Activated CD8-positive, alpha-beta memory T cell treated with anti-CD3 and anti-CD28 coated beads, Interleukin-2, amount 10 ng/mL, durations not matched to agents 7 days and 5 days (primary cell): ENCODE measurements around the gene BCLAF1. TPM values are rescaled to one million over a fixed set of nuclear protein-coding genes. Genes with fewer than 3 reads are reported as not detected.

ENCODE experiments used
- ATAC-seq: fragments of 150-1000 bp; cut with Tn5 transposase; one replicate; pipeline ENCODE4 v1.10.0; 2021; ENCODE audit warnings: moderate library complexity
- CTCF ChIA-PET: fragments of 350-600 bp; sonication (Branson Sonifier 250); formaldehyde crosslinking; loops from one replicate; lab custom pipeline; 2021; ENCODE audit warnings: antibody characterized with exemption; lab: Charles Lee
- DNase-seq: peaks from one replicate; pipeline ENCODE4 v3.0.0-alpha.2; 2020
- H3K27ac Mint-ChIP-seq: one replicate; pipeline ENCODE4 v1.8.0; 2021; ENCODE audit warnings: mild to moderate bottlenecking, mixed read lengths
- H3K27me3 Mint-ChIP-seq: one replicate; pipeline ENCODE4 v1.8.0; 2021; ENCODE audit warnings: mixed read lengths
- H3K36me3 Mint-ChIP-seq: one replicate; pipeline ENCODE4 v1.8.0; 2021; ENCODE audit warnings: mild to moderate bottlenecking, mixed read lengths
- H3K4me1 Mint-ChIP-seq: one replicate; pipeline ENCODE4 v1.8.0; 2021; ENCODE audit warnings: mixed read lengths
- H3K4me3 Mint-ChIP-seq: one replicate; pipeline ENCODE4 v1.8.0; 2021; ENCODE audit warnings: mild to moderate bottlenecking, moderate library complexity, mixed read lengths
- H3K9me3 Mint-ChIP-seq: one replicate; pipeline ENCODE4 v1.8.0; 2022; ENCODE audit warnings: low read depth, mixed read lengths
- total RNA-seq, 2 experiments: library from RNA; stranded (reverse); gene quantifications; one replicate each; pipeline ENCODE4 v1.2.3, GENCODE V29; 2021

BCLAF1 gene
- total RNA-seq, 2 experiments from 2014 or later, result 127 to 179 TPM

DNA sequence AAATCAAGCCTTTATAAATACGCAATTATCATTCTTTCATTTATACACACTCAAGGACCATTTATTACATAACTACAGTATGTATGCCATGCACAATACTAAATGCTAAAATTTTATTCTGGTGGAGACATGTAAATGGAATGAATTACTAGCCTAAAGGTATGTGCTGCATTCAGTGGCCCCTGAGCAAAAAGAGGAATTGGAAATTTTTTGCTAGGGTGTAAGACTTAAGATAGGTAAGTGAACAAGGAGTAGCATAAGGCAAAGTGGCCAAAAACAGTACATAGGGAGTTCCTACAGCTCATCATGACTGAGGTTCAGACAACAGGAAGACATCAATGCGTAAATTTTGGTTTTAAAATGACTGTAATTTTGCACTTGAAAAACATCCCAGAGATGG, 37.2 kb downstream of the BCLAF1 start:
- no peaks in the 10 kb centered on the region for H3K27me3 Mint-ChIP-seq

DNA sequence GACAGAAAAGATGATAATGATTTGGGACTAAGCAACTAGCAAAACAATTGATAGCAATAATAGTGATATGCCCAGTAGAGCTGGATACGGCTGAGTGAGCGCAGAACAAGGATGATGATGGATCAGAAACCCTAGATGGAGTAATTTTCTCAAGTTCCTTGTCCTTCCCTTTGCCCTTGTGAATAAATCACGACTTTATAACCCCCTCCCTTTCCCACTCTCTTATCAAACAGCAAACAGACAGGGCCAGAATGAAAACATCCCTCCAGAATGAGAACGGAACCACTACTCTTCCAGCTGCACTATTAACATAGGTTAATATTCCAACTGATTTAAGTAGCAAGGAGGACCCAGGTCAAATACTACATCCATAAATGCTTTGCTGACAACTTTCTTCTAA, 38.3 kb downstream of the BCLAF1 start:
- ATAC-seq, result no peak
- CTCF ChIA-PET, result interaction anchor here (1.0 to 2.2 kb wide), 6 partner anchors 14 to 68 kb away, joined by 3 to 10 read pairs (median 4); partner anchors contain the start of gene BCLAF1
- no peak for DNase-seq
- H3K27ac Mint-ChIP-seq, result peak overlapping the region; percentile 89
- peaks cover 81% of the 10 kb centered on the region for H3K4me1 Mint-ChIP-seq
- H3K4me3 Mint-ChIP-seq, result peak overlapping the region; percentile 97
- peaks cover 37% of the 10 kb centered on the region for H3K36me3 Mint-ChIP-seq
- no peaks in the 10 kb centered on the region for H3K9me3 Mint-ChIP-seq
- no peaks in the 10 kb centered on the region for H3K27me3 Mint-ChIP-seq

More for the DNA sequence above, 37.2 kb downstream of the BCLAF1 start:
- Mint-ChIP-seq H3K4me3 (no peak overlapping the region), H3K4me1 (peaks cover 76% of the 10 kb centered on the region), H3K9me3 (no peaks in the 10 kb centered on the region), H3K36me3 (peaks cover 37% of the 10 kb centered on the region), H3K27ac (peak overlapping the region; percentile 64)
- CTCF ChIA-PET, result interaction anchor here (0.6 to 1.3 kb wide), 2 partner anchors 22 to 63 kb away, joined by 3 to 4 read pairs; no protein-coding TSS in a partner anchor
- DNase-seq (no peak), ATAC-seq (no peak)

DNA sequence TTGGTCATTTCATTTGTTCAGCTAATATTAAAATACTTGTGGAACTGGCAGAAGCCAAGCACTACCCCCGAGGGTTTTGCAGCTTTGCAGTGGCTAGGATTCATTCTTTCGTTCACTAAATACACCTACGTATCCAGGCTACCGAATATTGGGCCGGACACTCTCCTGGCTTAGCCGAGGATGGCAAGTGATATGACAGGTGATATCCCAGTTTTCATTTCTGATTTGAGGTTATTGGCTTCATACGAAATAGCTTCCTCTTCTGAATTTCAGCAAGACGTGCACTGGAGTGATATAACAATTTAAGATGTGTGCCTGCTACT, 39.0 kb downstream of the BCLAF1 start:
- CTCF ChIA-PET, result interaction anchor here (0.7 to 2.2 kb wide), 9 partner anchors 15 to 797 kb away, joined by 3 to 10 read pairs (median 5); partner anchors contain the start of gene BCLAF1
- ATAC-seq, result peak; percentile 2
- Mint-ChIP-seq H3K9me3 (no peaks in the 10 kb centered on the region), H3K4me1 (peaks cover 82% of the 10 kb centered on the region), H3K4me3 (peak overlapping the region; percentile 97), H3K27ac (peak overlapping the region; percentile 89), H3K36me3 (peaks cover 43% of the 10 kb centered on the region), H3K27me3 (no peaks in the 10 kb centered on the region)
- DNase-seq, result no peak

DNA sequence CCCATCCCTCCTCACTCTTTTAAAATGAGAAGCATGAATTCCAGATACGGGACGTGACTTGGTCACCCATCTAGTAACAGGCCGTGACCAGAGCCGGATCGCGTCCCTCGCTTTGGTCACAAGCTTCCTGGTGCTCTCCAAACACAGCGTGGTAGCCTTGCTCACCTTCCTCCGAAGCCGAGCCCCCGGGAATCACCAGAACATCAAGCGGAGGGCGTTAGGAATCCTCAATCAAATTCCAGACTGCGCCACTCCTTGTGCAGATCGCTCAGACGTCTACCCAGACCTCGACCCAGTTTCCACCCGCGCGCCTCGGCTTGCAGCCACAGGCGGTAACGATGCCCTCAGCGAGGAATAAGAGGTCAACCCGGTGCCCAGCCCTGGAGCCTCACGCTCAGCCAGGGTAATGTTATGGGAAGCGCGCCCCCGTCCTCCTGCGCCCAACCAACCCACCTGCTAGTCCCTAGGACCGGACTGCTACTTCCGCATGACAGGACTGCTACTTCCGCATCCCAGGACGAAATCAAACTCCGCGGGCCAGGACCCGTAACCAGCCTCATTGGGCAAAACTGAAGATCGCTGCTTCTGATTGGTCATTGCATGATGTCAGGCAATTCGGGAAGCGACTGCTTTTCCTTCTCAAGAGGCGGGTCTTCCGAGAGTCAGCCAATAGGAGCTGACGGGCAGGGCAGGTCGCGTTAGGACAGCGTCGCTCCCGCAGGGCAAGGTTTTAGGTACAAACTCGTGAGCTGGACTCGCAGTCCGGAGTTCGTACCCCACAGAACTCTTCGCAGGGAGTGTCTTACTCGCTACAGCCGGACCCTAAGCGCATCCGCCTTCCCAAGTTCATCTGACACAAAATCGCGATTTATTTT, 39.6 kb downstream of the BCLAF1 start, which contains the start of gene MTFR2:
TSS of gene MTFR2 (minus strand) at position 501 of the 875 bp plus-strand sequence. CDS start 1,212 bp downstream, outside the sequence.
- Mint-ChIP-seq H3K27ac (peak within 1 kb of the TSS; percentile 89), H3K36me3 (peaks cover 43% of the 10 kb centered on the region), H3K27me3 (no peaks in the 10 kb centered on the region), H3K9me3 (no peaks in the 10 kb centered on the region), H3K4me1 (peaks cover 78% of the 10 kb centered on the region), H3K4me3 (peak within 1 kb of the TSS; percentile 97)
- DNase-seq (peak; percentile 98), ATAC-seq (peak; percentile 94)
- CTCF ChIA-PET, result interaction anchor here (0.7 to 2.2 kb wide), 8 partner anchors 19 to 797 kb away, joined by 3 to 10 read pairs (median 6); partner anchors contain the start of gene BCLAF1

DNA sequence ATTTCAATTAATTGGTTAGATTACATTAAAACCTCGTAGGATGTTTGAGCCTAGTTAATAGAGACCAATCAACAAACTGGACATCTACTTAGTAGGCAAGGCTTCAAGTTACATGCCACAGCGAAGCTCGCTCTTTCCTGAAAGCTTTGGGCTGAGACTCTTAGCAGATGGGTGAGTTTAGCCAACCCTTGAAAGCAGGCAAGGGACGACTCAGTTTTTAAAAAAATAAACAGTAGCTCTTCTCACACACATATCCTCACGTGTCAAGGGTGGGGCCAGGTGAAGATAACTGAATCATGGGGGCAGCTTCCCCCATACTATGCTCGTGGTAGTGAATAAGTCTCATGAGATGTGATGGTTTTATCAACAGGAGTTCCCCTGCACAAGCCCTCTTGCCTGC, 40.3 kb downstream of the BCLAF1 start:
- Mint-ChIP-seq H3K27me3 (no peaks in the 10 kb centered on the region), H3K4me3 (peak overlapping the region; percentile 97), H3K9me3 (no peaks in the 10 kb centered on the region), H3K27ac (peak overlapping the region; percentile 89), H3K4me1 (peaks cover 74% of the 10 kb centered on the region), H3K36me3 (peaks cover 45% of the 10 kb centered on the region)
- DNase-seq (no peak), ATAC-seq (no peak)
- CTCF ChIA-PET, result interaction anchor here (1.5 to 1.8 kb wide), 2 partner anchors 39 to 68 kb away, joined by 8 to 10 read pairs; no protein-coding TSS in a partner anchor

DNA sequence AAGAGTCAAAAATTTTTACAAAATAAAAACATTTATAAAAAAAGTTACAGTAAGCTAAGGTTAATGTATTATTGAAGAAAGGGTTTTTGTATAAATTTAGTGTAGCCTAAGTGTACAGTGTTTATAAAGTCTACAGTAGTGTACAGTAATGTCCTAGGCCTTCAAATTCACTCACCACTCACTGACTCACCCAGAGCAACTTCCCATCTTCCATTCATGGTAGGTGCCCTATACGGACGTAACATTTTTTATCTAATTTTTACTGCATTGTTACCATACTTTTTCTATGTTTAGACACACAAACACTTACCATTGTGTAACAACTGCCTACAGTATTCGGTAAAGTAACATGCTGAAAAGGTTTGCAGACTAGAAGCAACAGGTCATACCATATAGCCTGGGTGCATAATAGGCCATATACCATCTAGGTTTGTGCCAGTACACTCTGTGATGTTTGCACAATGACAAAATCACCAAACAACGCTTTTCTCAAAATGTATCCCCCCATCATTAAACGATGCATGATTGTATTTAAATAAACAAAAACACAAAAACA, 45.5 kb downstream of the BCLAF1 start:
- Mint-ChIP-seq H3K36me3 (peaks cover 65% of the 10 kb centered on the region), H3K27me3 (no peaks in the 10 kb centered on the region)
- CTCF ChIA-PET, result interaction anchor here (1.8 to 2.2 kb wide), 2 partner anchors 18 to 46 kb away, joined by 3 to 10 read pairs; partner anchors contain the start of gene BCLAF1

DNA sequence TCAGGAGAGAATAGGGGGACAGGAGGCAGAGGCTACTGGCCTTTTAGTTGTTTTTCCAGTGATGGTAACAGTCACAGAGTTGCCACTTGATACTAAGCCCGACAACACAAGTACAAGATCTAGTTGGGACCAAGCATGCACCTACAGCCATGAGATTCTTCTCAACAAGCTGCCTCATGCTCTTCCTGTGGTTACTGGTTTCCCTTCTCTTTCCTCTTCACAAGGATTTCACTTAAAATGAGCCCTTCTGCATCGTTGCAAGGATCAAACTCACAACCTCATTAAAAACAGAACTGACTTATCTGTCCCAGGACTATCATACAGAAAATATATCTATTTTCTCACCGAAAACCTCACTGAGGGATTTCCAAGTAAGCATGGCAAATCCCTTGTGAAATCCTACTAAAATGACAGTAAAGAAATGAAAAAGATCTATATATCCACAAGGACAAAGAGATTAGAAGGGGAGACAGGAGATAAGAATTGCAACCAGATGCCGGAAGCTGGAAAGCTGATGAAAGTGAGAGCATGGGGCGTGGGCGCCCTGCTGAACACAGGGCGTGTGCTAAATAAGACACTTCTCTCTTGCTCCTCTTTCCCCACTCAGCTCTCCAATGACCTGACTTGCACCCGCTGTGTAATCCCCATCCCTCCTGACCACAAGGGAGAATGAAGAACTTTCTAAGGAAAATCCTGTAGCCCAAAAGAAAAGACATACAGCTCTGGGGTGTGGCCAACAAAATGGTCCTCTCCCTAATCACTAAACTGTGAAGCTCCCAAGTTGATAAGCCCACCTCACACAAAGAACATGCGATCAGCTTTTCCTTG, 53.0 kb downstream of the BCLAF1 start:
- H3K27ac Mint-ChIP-seq, result peak overlapping the region; percentile 50
- CTCF ChIA-PET, result interaction anchor here (1.1 to 1.7 kb wide), 3 partner anchors 10 to 58 kb away, joined by 3 to 9 read pairs (median 3); no protein-coding TSS in a partner anchor
- no peak for DNase-seq
- no peaks in the 10 kb centered on the region for H3K27me3 Mint-ChIP-seq
- peaks cover 59% of the 10 kb centered on the region for H3K36me3 Mint-ChIP-seq
- peaks cover 19% of the 10 kb centered on the region for H3K4me1 Mint-ChIP-seq
- no peaks in the 10 kb centered on the region for H3K9me3 Mint-ChIP-seq
- no peak overlapping the region for H3K4me3 Mint-ChIP-seq
- no peak for ATAC-seq

More for the DNA sequence above, 45.5 kb downstream of the BCLAF1 start:
- no peak for DNase-seq
- Mint-ChIP-seq H3K4me1 (peaks cover 32% of the 10 kb centered on the region), H3K27ac (no peak overlapping the region), H3K4me3 (no peak overlapping the region), H3K9me3 (no peaks in the 10 kb centered on the region)
- ATAC-seq, result no peak

DNA sequence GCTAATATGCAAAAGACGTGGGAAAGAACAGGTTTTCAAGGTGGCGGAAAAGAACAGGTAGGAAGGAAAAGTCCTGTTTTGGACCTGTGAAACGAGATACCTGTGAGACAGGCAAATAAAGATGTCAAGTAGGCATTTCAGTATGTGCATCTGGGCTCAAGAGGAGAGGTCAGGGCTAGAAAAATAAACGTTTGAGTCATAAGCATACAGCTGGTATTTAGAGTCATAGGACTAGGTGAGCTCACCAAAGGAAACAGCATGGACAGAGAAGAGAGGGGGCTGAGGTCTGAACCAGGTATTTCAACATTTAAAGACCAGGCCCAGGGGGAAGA, 54.4 kb downstream of the BCLAF1 start:
- H3K36me3 Mint-ChIP-seq, result peaks cover 63% of the 10 kb centered on the region
- CTCF ChIA-PET, result interaction anchor here (0.7 to 2.0 kb wide), 2 partner anchors 8 to 526 kb away, joined by 3 to 8 read pairs; no protein-coding TSS in a partner anchor
- H3K4me3 Mint-ChIP-seq, result no peak overlapping the region
- no peak for ATAC-seq
- H3K4me1 Mint-ChIP-seq, result peaks cover 19% of the 10 kb centered on the region
- H3K27ac Mint-ChIP-seq, result no peak overlapping the region
- no peaks in the 10 kb centered on the region for H3K9me3 Mint-ChIP-seq
- no peak for DNase-seq
- H3K27me3 Mint-ChIP-seq, result no peaks in the 10 kb centered on the region

DNA sequence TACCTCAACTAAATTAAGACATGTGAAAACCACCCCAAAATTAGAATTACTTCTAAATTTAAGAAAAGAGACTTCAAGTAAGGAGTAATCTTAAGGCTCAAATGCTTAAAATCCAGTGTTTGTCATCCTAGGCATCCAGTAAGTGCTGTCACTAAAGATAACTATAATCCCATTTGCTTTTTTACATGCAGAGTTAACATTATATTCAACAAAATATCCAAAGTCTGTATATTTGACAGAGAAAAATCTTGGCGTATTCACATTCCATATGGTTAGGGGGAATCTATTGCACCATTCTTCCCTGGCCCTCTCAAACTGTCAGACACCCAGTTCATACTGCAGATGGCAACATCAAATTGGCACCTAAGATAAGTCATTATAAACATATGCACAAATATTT, 56.9 kb downstream of the BCLAF1 start:
- CTCF ChIA-PET, result no interaction called here
- H3K4me3 Mint-ChIP-seq, result no peak overlapping the region
- H3K4me1 Mint-ChIP-seq, result peaks cover 16% of the 10 kb centered on the region
- H3K9me3 Mint-ChIP-seq, result no peaks in the 10 kb centered on the region
- no peak overlapping the region for H3K27ac Mint-ChIP-seq
- ATAC-seq (no peak), DNase-seq (no peak)
- no peaks in the 10 kb centered on the region for H3K27me3 Mint-ChIP-seq
- H3K36me3 Mint-ChIP-seq, result peaks cover 54% of the 10 kb centered on the region

DNA sequence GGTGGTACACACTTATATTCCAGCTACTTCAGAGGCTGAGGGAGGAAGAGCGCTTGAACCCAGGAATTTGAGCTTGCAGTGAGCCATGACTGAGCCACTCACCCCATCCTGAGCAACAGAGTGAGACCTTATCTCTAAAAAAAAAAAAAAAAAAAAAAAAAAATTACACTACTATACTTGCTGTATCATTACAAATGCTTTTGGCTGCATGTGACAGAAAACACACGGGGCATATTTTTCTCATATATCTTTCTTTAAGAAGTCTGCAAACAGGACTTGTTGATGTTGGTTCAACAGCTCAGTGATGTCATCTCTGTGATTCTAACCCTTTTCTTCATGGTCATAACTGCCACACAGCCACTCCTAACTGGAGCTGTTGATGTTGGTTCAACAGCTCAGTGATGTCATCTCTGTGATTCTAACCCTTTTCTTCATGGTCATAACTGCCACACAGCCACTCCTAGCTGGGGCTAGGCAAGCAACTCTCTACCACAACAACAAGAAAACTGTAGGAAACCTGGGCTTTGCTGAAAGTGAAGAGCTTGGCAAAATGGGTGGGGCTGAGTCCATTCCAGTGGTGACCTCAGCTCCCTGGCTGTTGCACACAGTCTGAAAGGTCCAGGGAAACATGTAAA, 59.3 kb downstream of the BCLAF1 start:
- H3K36me3 Mint-ChIP-seq, result peaks cover 37% of the 10 kb centered on the region

DNA sequence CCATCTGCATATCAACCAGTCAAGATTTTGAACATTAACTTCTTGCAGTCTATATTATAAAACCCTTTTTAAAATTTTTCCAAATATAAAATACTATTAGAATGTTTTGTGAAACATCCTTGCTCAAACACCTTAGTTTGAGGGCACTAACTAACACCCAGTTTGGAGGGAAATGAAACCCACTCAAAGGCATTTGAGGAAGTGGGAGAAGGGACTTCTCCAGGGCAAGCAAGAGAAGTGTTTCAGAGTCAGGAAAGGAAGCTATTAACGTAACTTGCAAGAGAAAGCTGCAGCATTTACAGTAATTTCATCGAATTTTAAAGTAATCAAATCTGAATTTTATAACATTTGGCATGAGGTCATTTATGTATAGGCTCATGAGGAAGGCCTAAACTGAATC, 60.8 kb downstream of the BCLAF1 start:
- DNase-seq, result no peak
- peaks cover 7% of the 10 kb centered on the region for H3K4me1 Mint-ChIP-seq
- H3K9me3 Mint-ChIP-seq, result no peaks in the 10 kb centered on the region
- H3K36me3 Mint-ChIP-seq, result peaks cover 30% of the 10 kb centered on the region
- H3K4me3 Mint-ChIP-seq, result no peak overlapping the region
- H3K27ac Mint-ChIP-seq, result no peak overlapping the region
- ATAC-seq, result no peak
- CTCF ChIA-PET, result no interaction called here
- H3K27me3 Mint-ChIP-seq, result no peaks in the 10 kb centered on the region

More for the DNA sequence above, 59.3 kb downstream of the BCLAF1 start:
- Mint-ChIP-seq H3K4me1 (peaks cover 7% of the 10 kb centered on the region), H3K9me3 (no peaks in the 10 kb centered on the region), H3K4me3 (no peak overlapping the region), H3K27ac (no peak overlapping the region), H3K27me3 (no peaks in the 10 kb centered on the region)
- ATAC-seq (no peak), DNase-seq (no peak)
- CTCF ChIA-PET, result interaction anchor here (0.7 to 1.8 kb wide), 4 partner anchors 342 to 776 kb away, joined by 3 to 5 read pairs (median 4); no protein-coding TSS in a partner anchor

DNA sequence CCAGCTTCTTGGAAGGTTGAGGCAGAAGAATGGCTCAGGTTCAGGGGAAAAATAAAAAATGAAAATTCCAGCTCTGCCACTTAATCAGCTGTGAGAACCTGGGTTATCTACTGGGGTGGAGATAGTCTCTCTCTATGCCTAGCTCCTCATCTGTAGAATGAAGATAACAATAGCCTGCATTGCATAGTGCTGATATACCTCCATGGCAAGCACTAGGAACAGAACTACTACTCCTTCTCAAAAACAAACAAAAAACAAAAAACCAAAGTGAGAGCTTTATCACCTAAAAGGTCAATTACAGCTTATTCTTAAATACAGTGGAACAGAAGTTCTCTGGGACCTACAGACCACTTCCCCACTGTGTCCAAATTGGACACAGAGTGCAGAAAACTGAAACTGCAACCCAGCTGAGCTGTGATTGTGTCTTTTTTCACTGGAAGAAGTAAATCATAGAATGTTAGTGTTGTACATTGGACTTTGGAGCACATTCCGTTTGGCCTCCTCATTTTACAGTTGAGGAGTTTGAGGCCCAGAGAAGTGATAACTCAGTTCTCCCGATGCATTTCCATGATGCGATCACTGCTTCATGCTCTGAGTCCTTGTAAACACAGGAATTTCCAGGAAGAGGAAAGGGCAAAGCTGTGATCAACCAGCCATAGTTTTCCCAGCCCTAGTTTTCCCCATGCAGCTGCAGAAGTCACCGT, 62.8 kb downstream of the BCLAF1 start:
- Mint-ChIP-seq H3K9me3 (no peaks in the 10 kb centered on the region), H3K27me3 (peaks cover 3% of the 10 kb centered on the region), H3K4me3 (no peak overlapping the region), H3K27ac (peak overlapping the region; percentile 30), H3K36me3 (peaks cover 22% of the 10 kb centered on the region), H3K4me1 (peaks cover 7% of the 10 kb centered on the region)
- no peak for DNase-seq
- CTCF ChIA-PET, result interaction anchor here (0.6 to 2.6 kb wide), 47 partner anchors 8 to 802 kb away, joined by 3 to 26 read pairs (median 5); partner anchors contain the start of genes BCLAF1 and MTFR2
- ATAC-seq, result peak; percentile 45
